GM12873 (cell line): Measurements from ENCODE around the gene SLC6A4.

Source experiments
- CTCF ChIP-seq: IDR thresholded peaks from 2 replicates; pipeline ENCODE4 v1.5.1; 2012; ENCODE audit warnings: low read depth, mild to moderate bottlenecking, moderate library complexity, low read length, control low read depth; ENCODE audit not compliant: insufficient read depth; ENCODE audit errors: missing control alignments

SLC6A4 gene

GRCh38 chr17:30248786-30249185 lies 13.3 kb upstream of the SLC6A4 start:
- TF ChIP-seq CTCF = no peak

- no peak for TF ChIP-seq CTCF
These were observed 11.0 kb upstream of the SLC6A4 start for GRCh38 chr17:30246460-30246859.

GRCh38 chr17:30244853-30245385 lies 9.4 kb upstream of the SLC6A4 start:
- TF ChIP-seq CTCF = no peak

GRCh38 chr17:30243568-30243967 lies 8.1 kb upstream of the SLC6A4 start:
- TF ChIP-seq CTCF = no peak

- TF ChIP-seq CTCF = no peak
These were observed 7.5 kb upstream of the SLC6A4 start for GRCh38 chr17:30243002-30243401.

- TF ChIP-seq CTCF = no peak
These were observed 5.6 kb upstream of the SLC6A4 start for GRCh38 chr17:30241051-30241450.

- TF ChIP-seq CTCF = no peak
These were observed 4.7 kb upstream of the SLC6A4 start for GRCh38 chr17:30240177-30240576.
